SK-N-SH (cell line): ENCODE measurements around the gene PITX1.

Experiments used
- CTCF ChIP-seq: fragments of 200-600 bp; sonication (generic); IDR thresholded peaks from 2 replicates; pipeline ENCODE4 v1.6.1; 2017; ENCODE audit warnings: antibody characterized with exemption, mild to moderate bottlenecking, moderate library complexity
- FOXJ3 ChIP-seq: sonication (generic); formaldehyde crosslinking; IDR thresholded peaks from 2 replicates; pipeline ENCODE4 v1.5.1; 2020; ENCODE audit warnings: mild to moderate bottlenecking, missing genetic modification reagents
- GATA2 ChIP-seq: sonication (generic); formaldehyde crosslinking; IDR thresholded peaks from 2 replicates; pipeline ENCODE4 v1.5.0; 2020; ENCODE audit warnings: mild to moderate bottlenecking, missing genetic modification reagents
- NFIC ChIP-seq: IDR thresholded peaks from 2 replicates; pipeline ENCODE4 v1.4.0; 2012; ENCODE audit warnings: borderline replicate concordance
- NRF1 ChIP-seq: IDR thresholded peaks from 2 replicates; pipeline ENCODE4 v1.6.1; 2012; ENCODE audit warnings: low read depth, mild to moderate bottlenecking, low read length
- RXRA ChIP-seq: IDR thresholded peaks from 2 replicates; pipeline ENCODE4 v1.4.0; 2012; ENCODE audit warnings: low read depth, mild to moderate bottlenecking, borderline replicate concordance

- TF ChIP-seq CTCF (no peak), GATA2 (no peak), NRF1 (no peak), FOXJ3 (CRISPR knock-in tag) (no peak), NFIC (no peak), RXRA (no peak)
These were observed 37.3 kb upstream of the PITX1 start for GRCh38 chr5:135071311-135071710.
